ENCODE measurements around the gene MET. TPM values are rescaled to one million over a fixed set of nuclear protein-coding genes. Genes with fewer than 3 reads are reported as not detected.
"Not testable (repeated sequence)": the region's sequence is repeated elsewhere in the genome, so short reads cannot be mapped to it uniquely, and the experiment has no call there.

MET gene
- total RNA-seq, 1 experiment from 2014 or later, result 5.0 TPM

GRCh38 chr7:116820149-116820548 lies 148.2 kb downstream of the MET start:
- Histone ChIP-seq H3K23me2 (ENCODE audit: insufficient read length, low read depth, low read length, poor library complexity, severe bottlenecking) (no peaks in the 10 kb centered on the region), H3K4me2 (ENCODE audit: insufficient read depth, insufficient read length, low read length) (no peak overlapping the region), H2AK5ac (ENCODE audit: insufficient read length, low read length) (no peak overlapping the region), H2BK5ac (ENCODE audit: insufficient read length, low read length) (no peak overlapping the region), H4K20me1 (ENCODE audit: control insufficient read depth, insufficient read depth, insufficient read length) (no peaks in the 10 kb centered on the region), H2BK20ac (ENCODE audit: low read depth, low read length, poor library complexity, severe bottlenecking) (no peak overlapping the region), H3K9ac (ENCODE audit: extremely low read depth, insufficient read length, low read length) (no peak overlapping the region), H3T11ph (ENCODE audit: low read length) (no peak overlapping the region), H2BK15ac (ENCODE audit: low read depth, low read length) (no peak overlapping the region), H2AFZ (ENCODE audit: low read length) (no peak overlapping the region), H3K4me1 (ENCODE audit: insufficient read depth, low read length) (no peaks in the 10 kb centered on the region), H2BK120ac (ENCODE audit: low read depth, low read length, poor library complexity, severe bottlenecking) (no peak overlapping the region), H4K91ac (ENCODE audit: insufficient read length, low read depth, low read length) (no peak overlapping the region), H2BK12ac (ENCODE audit: insufficient read length, low read depth, low read length) (no peak overlapping the region), H4K8ac (replicated peaks; ENCODE audit: insufficient read length, low read depth, low read length) (no peak overlapping the region), H3K79me2 (ENCODE audit: insufficient read depth, low read length) (no peaks in the 10 kb centered on the region), H3K4ac (ENCODE audit: low read depth, low read length) (no peak overlapping the region), H3K27ac (ENCODE audit: insufficient read length, low read depth, low read length) (no peak overlapping the region), H3K18ac (ENCODE audit: insufficient read length, low read depth, low read length) (no peak overlapping the region), H3K79me1 (ENCODE audit: insufficient read depth, low read depth, low read length, poor library complexity, severe bottlenecking) (no peaks in the 10 kb centered on the region), H3K27me3 (ENCODE audit: insufficient read depth, low read length) (no peaks in the 10 kb centered on the region), H4K5ac (ENCODE audit: insufficient read length, low read depth, low read length) (no peak overlapping the region), H3K23ac (ENCODE audit: insufficient read length, low read depth, low read length) (no peak overlapping the region), H3K9me3 (ENCODE audit: control insufficient read depth, low read depth, low read length) (no peaks in the 10 kb centered on the region), H3K56ac (ENCODE audit: insufficient read length, low read depth, low read length) (no peak overlapping the region), H3K14ac (ENCODE audit: insufficient read depth, low read length) (no peak overlapping the region)
- TF ChIP-seq CTCF (conservative IDR thresholded peaks at IDR 0.05), result no peak
- Mint-ChIP-seq H3K4me1 (0 out of 4 replicates have a peak, but pooled peaks cover 0 to 2% of the 10 kb centered on the region in 2 experiments), H3K4me3 (no peak overlapping the region), H3K36me3 (ENCODE audit: insufficient read depth in 1 of 3, low read depth in 3 of 3) (no peaks in the 10 kb centered on the region), H3K9me3 (no peaks in the 10 kb centered on the region), H3K27ac (no peak overlapping the region), H3K27me3 (ENCODE audit: low read depth) (no peaks in the 10 kb centered on the region)
- DNase-seq, result no peak
- WGBS (ENCODE audit: extremely low coverage, insufficient read length, low lambda C conversion rate), result no CpG with 5 or more reads among the region's 3 CpGs

- H3K27me3 Mint-ChIP-seq (ENCODE audit: low read depth); H3K4me3 Mint-ChIP-seq; H2AK5ac ChIP-seq (ENCODE audit: insufficient read length, low read length); H4K20me1 ChIP-seq (ENCODE audit: control insufficient read depth, insufficient read depth, insufficient read length); H3K18ac ChIP-seq (ENCODE audit: insufficient read length, low read depth, low read length); H3K36me3 Mint-ChIP-seq (ENCODE audit: insufficient read depth in 1 of 3, low read depth in 3 of 3); H3T11ph ChIP-seq (ENCODE audit: low read length); H3K79me2 ChIP-seq (ENCODE audit: insufficient read depth, low read length); H3K79me1 ChIP-seq (ENCODE audit: insufficient read depth, low read depth, low read length, poor library complexity, severe bottlenecking); DNase-seq; H3K27me3 ChIP-seq (ENCODE audit: insufficient read depth, low read length); H2AFZ ChIP-seq (ENCODE audit: low read length); H3K23ac ChIP-seq (ENCODE audit: insufficient read length, low read depth, low read length); H2BK20ac ChIP-seq (ENCODE audit: low read depth, low read length, poor library complexity, severe bottlenecking); H3K23me2 ChIP-seq (ENCODE audit: insufficient read length, low read depth, low read length, poor library complexity, severe bottlenecking); H3K56ac ChIP-seq (ENCODE audit: insufficient read length, low read depth, low read length); H3K27ac Mint-ChIP-seq; H3K4me1 ChIP-seq (ENCODE audit: insufficient read depth, low read length); H4K5ac ChIP-seq (ENCODE audit: insufficient read length, low read depth, low read length); H2BK5ac ChIP-seq (ENCODE audit: insufficient read length, low read length); H4K91ac ChIP-seq (ENCODE audit: insufficient read length, low read depth, low read length); H3K9ac ChIP-seq (ENCODE audit: extremely low read depth, insufficient read length, low read length); H2BK120ac ChIP-seq (ENCODE audit: low read depth, low read length, poor library complexity, severe bottlenecking); H4K8ac ChIP-seq (replicated peaks; ENCODE audit: insufficient read length, low read depth, low read length); H3K14ac ChIP-seq (ENCODE audit: insufficient read depth, low read length); H3K27ac ChIP-seq (ENCODE audit: insufficient read length, low read depth, low read length); H3K4me1 Mint-ChIP-seq; H2BK12ac ChIP-seq (ENCODE audit: insufficient read length, low read depth, low read length); H3K9me3 Mint-ChIP-seq; H3K9me3 ChIP-seq (ENCODE audit: control insufficient read depth, low read depth, low read length); H3K4ac ChIP-seq (ENCODE audit: low read depth, low read length); H2BK15ac ChIP-seq (ENCODE audit: low read depth, low read length); H3K4me2 ChIP-seq (ENCODE audit: insufficient read depth, insufficient read length, low read length): not testable (repeated sequence)
- WGBS (ENCODE audit: extremely low coverage, insufficient read length, low lambda C conversion rate), result no CpG with 5 or more reads among the region's 4 CpGs
Measured at GRCh38 chr7:116821647-116822046, 149.7 kb downstream of the MET start.

Measured in H9 (cell line).